BJ (cell line): ENCODE data around the gene INPP4A. TPM values are rescaled to one million over a fixed set of nuclear protein-coding genes. Genes with fewer than 3 reads are reported as not detected.

ENCODE experiments used
- CTCF ChIA-PET: fragments of 350-600 bp; formaldehyde crosslinking; extraction: SDS; loops from one replicate; lab custom pipeline; 2021; ENCODE audit warnings: antibody characterized with exemption, inconsistent platforms; lab: Yijun Ruan, JAX
- POLR2A ChIA-PET: fragments of 300-600 bp; sonication (Branson Sonifier 250); formaldehyde crosslinking; extraction: SDS; loops from one replicate; lab custom pipeline; 2021; ENCODE audit warnings: antibody characterized with exemption; lab: Charles Lee
- DNase-seq: peaks from one replicate; pipeline ENCODE4 v3.0.0-alpha.2; 2011; ENCODE audit warnings: low read depth
- H3K27me3 ChIP-seq: 2 replicates; pipeline ENCODE4 v1.6.0; 2011; ENCODE audit warnings: low read length; ENCODE audit not compliant: control insufficient read depth, insufficient read depth
- H3K36me3 ChIP-seq: 2 replicates; pipeline ENCODE4 v1.5.1; 2011; ENCODE audit warnings: low read length; ENCODE audit not compliant: control insufficient read depth, insufficient read depth
- H3K4me3 ChIP-seq: 2 replicates; pipeline ENCODE4 v1.5.1; 2011; ENCODE audit warnings: low read depth, mild to moderate bottlenecking, control low read depth, low read length
- CTCF ChIP-seq: IDR thresholded peaks from 2 replicates; pipeline ENCODE4 v1.5.1; 2011; ENCODE audit warnings: low read depth, mild to moderate bottlenecking, control low read depth, inconsistent platforms, low read length, moderate library complexity; ENCODE audit not compliant: insufficient read depth
- polyA plus RNA-seq: library from polyadenylated mRNA; depleted of rRNA; stranded (reverse); fragments of >200 nt; gene quantifications from 2 replicates; pipeline ENCODE4 v1.2.3, GENCODE V29; 2011

Gene INPP4A
- polyA plus RNA-seq, 1 experiment = 21.0 TPM

GRCh38 chr2:98519156-98519555 lies 74.5 kb downstream of the INPP4A start:
- Histone ChIP-seq H3K4me3 (no peak overlapping the region), H3K27me3 (no peaks in the 10 kb centered on the region), H3K36me3 (peaks cover 1% of the 10 kb centered on the region; the same call in 1 of the 2 replicates)
- no peak for TF ChIP-seq CTCF
- CTCF ChIA-PET = no interaction called here
- DNase-seq = no peak
- POLR2A ChIA-PET = no interaction called here

GRCh38 chr2:98519851-98520250 lies 75.2 kb downstream of the INPP4A start:
- no peak for DNase-seq
- Histone ChIP-seq H3K36me3 (peaks cover 1% of the 10 kb centered on the region; the same call in 1 of the 2 replicates), H3K27me3 (no peaks in the 10 kb centered on the region), H3K4me3 (no peak overlapping the region)
- ChIA-PET CTCF (interaction anchor here (0.7 kb wide), 1 partner anchor 9 kb away, joined by 3 read pairs; no protein-coding TSS in a partner anchor), POLR2A (no interaction called here)
- TF ChIP-seq CTCF = no peak

GRCh38 chr2:98520806-98521205 lies 76.1 kb downstream of the INPP4A start:
- DNase-seq = no peak

GRCh38 chr2:98521266-98521665 lies 76.6 kb downstream of the INPP4A start:
- no peak for DNase-seq
- ChIA-PET CTCF (no interaction called here), POLR2A (no interaction called here)
- TF ChIP-seq CTCF = no peak
- no peak overlapping the region for H3K4me3 ChIP-seq
- H3K27me3 ChIP-seq = no peaks in the 10 kb centered on the region
- H3K36me3 ChIP-seq = peaks cover 1% of the 10 kb centered on the region; the same call in 1 of the 2 replicates

More at GRCh38 chr2:98520806-98521205, 76.1 kb downstream of the INPP4A start:
- ChIA-PET POLR2A (no interaction called here), CTCF (interaction anchor here (0.6 to 0.7 kb wide), 2 partner anchors 8 to 14 kb away, joined by 3 read pairs; no protein-coding TSS in a partner anchor)
- TF ChIP-seq CTCF = no peak
- Histone ChIP-seq H3K27me3 (no peaks in the 10 kb centered on the region), H3K36me3 (peaks cover 1% of the 10 kb centered on the region; the same call in 1 of the 2 replicates), H3K4me3 (no peak overlapping the region)

- H3K36me3 ChIP-seq = peaks cover 1% of the 10 kb centered on the region; the same call in 1 of the 2 replicates
- no peaks in the 10 kb centered on the region for H3K27me3 ChIP-seq
- H3K4me3 ChIP-seq = no peak overlapping the region
- ChIA-PET POLR2A (interaction anchor here (0.5 kb wide), 1 partner anchor 10 kb away, joined by 3 read pairs; no protein-coding TSS in a partner anchor), CTCF (no interaction called here)
- TF ChIP-seq CTCF = no peak
- DNase-seq = no peak
These were observed 78.2 kb downstream of the INPP4A start for GRCh38 chr2:98522854-98523253.
